Natural killer cell (primary cell): ENCODE measurements around the gene EMC8. TPM values are rescaled to one million over a fixed set of nuclear protein-coding genes. Genes with fewer than 3 reads are reported as not detected.

Experiments
- ATAC-seq, 3 donors: fragments of 150-1000 bp in 2 of 3; fragments of 200-7000 bp in 1 of 3; cut with Tn5 transposase; 1 replicate in 1 of 3; 2 replicates in 2 of 3; pipeline ENCODE4 v1.10.0; 2021; ENCODE audit warnings: mild to moderate bottlenecking in 2 of 3, moderate library complexity in 2 of 3
- DNase-seq, 2 donors: peaks; one replicate each; pipeline versions ENCODE4 v3.0.0 to v3.0.0-alpha.2; 2013 to 2021; ENCODE audit warnings: mixed read lengths in 1 of 2
- H3K27ac ChIP-seq: one replicate; pipeline ENCODE4 v1.5.1; 2013; ENCODE audit warnings: mild to moderate bottlenecking, low read length
- H3K27me3 ChIP-seq: one replicate; pipeline ENCODE4 v1.6.1; 2013; ENCODE audit warnings: low read length; ENCODE audit not compliant: control insufficient read depth, insufficient read depth
- H3K36me3 ChIP-seq: one replicate; pipeline ENCODE4 v1.6.1; 2013; ENCODE audit warnings: low read length; ENCODE audit not compliant: control insufficient read depth, insufficient read depth
- H3K4me1 ChIP-seq: one replicate; pipeline ENCODE4 v1.6.1; 2013; ENCODE audit warnings: low read length; ENCODE audit not compliant: control insufficient read depth, insufficient read depth
- H3K4me3 ChIP-seq: one replicate; pipeline ENCODE4 v1.5.1; 2013; ENCODE audit warnings: low read length
- H3K9me3 ChIP-seq: one replicate; pipeline ENCODE4 v1.6.1; 2013; ENCODE audit warnings: low read length; ENCODE audit not compliant: control insufficient read depth, insufficient read depth
- H3K27ac Mint-ChIP-seq, 2 donors: one replicate each; pipeline ENCODE4 v1.8.0; 2022; ENCODE audit warnings: mild to moderate bottlenecking in 2 of 2, mixed read lengths in 2 of 2, moderate library complexity in 1 of 2
- H3K27me3 Mint-ChIP-seq, 2 donors: one replicate each; pipeline ENCODE4 v1.8.0; 2022; ENCODE audit warnings: low read depth in 2 of 2, mixed read lengths in 2 of 2
- H3K36me3 Mint-ChIP-seq: one replicate; pipeline ENCODE4 v1.8.0; 2022; ENCODE audit warnings: mixed read lengths
- H3K4me1 Mint-ChIP-seq, 2 donors: one replicate each; pipeline ENCODE4 v1.8.0; 2022; ENCODE audit warnings: mixed read lengths in 2 of 2
- H3K4me3 Mint-ChIP-seq: one replicate; pipeline ENCODE4 v1.8.0; 2022; ENCODE audit warnings: mild to moderate bottlenecking, moderate library complexity, mixed read lengths
- H3K9me3 Mint-ChIP-seq, 2 donors: one replicate each; pipeline ENCODE4 v1.8.0; 2022; ENCODE audit warnings: mixed read lengths in 2 of 2
- CTCF ChIP-seq: fragments of 200-600 bp; IDR thresholded peaks from one replicate; pipeline ENCODE4 v1.8.0; 2022; ENCODE audit warnings: antibody characterized with exemption
- WGBS: methylation state at CpG from one replicate; pipeline ENCODE4 v1.1.7; 2013; ENCODE audit warnings: missing lambda C conversion rate; ENCODE audit not compliant: insufficient coverage; 5-methylcytosine and 5-hydroxymethylcytosine counted together
- intact Hi-C: fragments of 100-400 bp; cut with micrococcal nuclease; formaldehyde crosslinking; loops from one replicate; pipeline ENCODE4 v1.14.2; 2022
- total RNA-seq, 4 donors: library from RNA; stranded (reverse); fragments of 120-200 nt in 1 of 4; gene quantifications; one replicate each; pipeline versions ENCODE4 v1.2.3 to v1.2.4, GENCODE V29; 2013 to 2022

The EMC8 gene
- total RNA-seq, 3 donors from 2014 or later (not counting 1 experiment from before 2014, with no cell fraction given): 21.2 to 26.4 (median 24.1) TPM

GRCh38 chr16:85840801-85841200, 41.5 kb upstream of the EMC8 start:
- Histone ChIP-seq H3K27ac (no peak overlapping the region), H3K4me1 (peaks cover 27% of the 10 kb centered on the region), H3K36me3 (no peaks in the 10 kb centered on the region), H3K4me3 (no peak overlapping the region), H3K27me3 (no peaks in the 10 kb centered on the region), H3K9me3 (no peaks in the 10 kb centered on the region)
- 91% methylated on average over 10 of the region's 10 CpGs for WGBS
- H3K27me3 Mint-ChIP-seq: peaks cover 21 to 25% of the 10 kb centered on the region in 2 donors
- intact Hi-C loops: no loop called here
- TF ChIP-seq CTCF: no peak
- ATAC-seq (no peak), DNase-seq (no peak)
- no peak overlapping the region for H3K27ac Mint-ChIP-seq
- no peak overlapping the region for H3K4me3 Mint-ChIP-seq
- H3K9me3 Mint-ChIP-seq: no peaks in the 10 kb centered on the region
- no peaks in the 10 kb centered on the region for H3K36me3 Mint-ChIP-seq
- peaks cover 11 to 12% of the 10 kb centered on the region in 2 donors for H3K4me1 Mint-ChIP-seq

- Mint-ChIP-seq H3K4me3 (no peak overlapping the region), H3K9me3 (no peaks in the 10 kb centered on the region)
Measured at GRCh38 chr16:85840395-85840794, 41.1 kb upstream of the EMC8 start.

GRCh38 chr16:85839681-85840240, 40.4 kb upstream of the EMC8 start:
- Mint-ChIP-seq H3K27me3 (peaks cover 21 to 22% of the 10 kb centered on the region in 2 donors), H3K36me3 (no peaks in the 10 kb centered on the region), H3K27ac (no peak overlapping the region), H3K9me3 (no peaks in the 10 kb centered on the region), H3K4me3 (no peak overlapping the region), H3K4me1 (peaks cover 5 to 6% of the 10 kb centered on the region in 2 donors)
- Histone ChIP-seq H3K9me3 (no peaks in the 10 kb centered on the region), H3K4me1 (peaks cover 21% of the 10 kb centered on the region), H3K27ac (no peak overlapping the region), H3K36me3 (no peaks in the 10 kb centered on the region), H3K27me3 (no peaks in the 10 kb centered on the region), H3K4me3 (no peak overlapping the region)
- TF ChIP-seq CTCF: no peak
- DNase-seq (no peak), ATAC-seq (no peak)
- intact Hi-C loops: no loop called here
- 61% methylated on average over 24 of the region's 24 CpGs for WGBS

More at GRCh38 chr16:85840395-85840794, 41.1 kb upstream of the EMC8 start:
- Histone ChIP-seq H3K27ac (no peak overlapping the region), H3K36me3 (no peaks in the 10 kb centered on the region), H3K4me1 (peaks cover 27% of the 10 kb centered on the region), H3K9me3 (no peaks in the 10 kb centered on the region), H3K4me3 (no peak overlapping the region), H3K27me3 (no peaks in the 10 kb centered on the region)
- DNase-seq (no peak), ATAC-seq (no peak)
- no peak for TF ChIP-seq CTCF
- WGBS: 93% methylated on average over 9 of the region's 9 CpGs
- H3K36me3 Mint-ChIP-seq: no peaks in the 10 kb centered on the region
- H3K27ac Mint-ChIP-seq: no peak overlapping the region
- H3K4me1 Mint-ChIP-seq: peaks cover 11 to 12% of the 10 kb centered on the region in 2 donors
- intact Hi-C loops: no loop called here
- peaks cover 21 to 25% of the 10 kb centered on the region in 2 donors for H3K27me3 Mint-ChIP-seq
